ENCODE results near the gene CYTH1. TPM values are rescaled to one million over a fixed set of nuclear protein-coding genes. Genes with fewer than 3 reads are reported as not detected.

The CYTH1 gene
- total RNA-seq, 1 experiment from 2014 or later = 34.3 TPM

DNA sequence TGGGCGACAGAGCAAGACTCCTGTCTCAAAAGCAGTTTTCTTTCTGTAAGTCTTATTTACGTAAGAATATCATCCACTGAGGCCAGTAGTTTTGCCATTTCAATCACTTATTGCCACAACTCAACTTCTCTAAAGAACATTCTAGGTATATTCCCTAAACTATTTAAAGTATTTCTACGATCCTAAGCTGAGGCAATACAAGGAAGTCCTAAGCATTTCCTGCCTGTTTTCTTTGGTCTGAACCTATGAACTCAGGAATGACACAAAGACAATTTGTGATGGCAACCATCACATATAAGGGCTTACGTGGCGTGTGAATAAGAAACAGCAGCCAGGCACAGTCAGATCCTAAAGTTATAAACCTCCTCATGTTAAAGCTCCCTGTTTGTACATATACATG is 44.3 kb upstream of the CYTH1 start:
- no peaks in the 10 kb centered on the region for H3K4me1 ChIP-seq (ENCODE audit: control insufficient read depth in 1 of 2, insufficient read depth in 2 of 2, low read length in 2 of 2)
- no peaks in the 10 kb centered on the region for H3K9me2 ChIP-seq (ENCODE audit: insufficient read depth)
- H2AFZ ChIP-seq (ENCODE audit: low read depth, low read length, poor library complexity, severe bottlenecking) = no peak overlapping the region
- intact Hi-C loops (cut with micrococcal nuclease) = no loop called here
- H3K4me3 ChIP-seq (replicated peaks in 1 of 2; ENCODE audit: low read depth in 1 of 2, low read length in 2 of 2) = no peak overlapping the region
- no peak for DNase-seq (ENCODE audit: low read depth, low spot score)
- H3K27me3 ChIP-seq (ENCODE audit: insufficient read depth, low read length) = no peaks in the 10 kb centered on the region
- no peak overlapping the region for H3K4me2 ChIP-seq (ENCODE audit: low read length)
- TF ChIP-seq YY1 (IDR thresholded peaks at IDR 0.05; ENCODE audit: extremely low read depth, insufficient replicate concordance, low read depth, low read length) (no peak), SIN3A (IDR thresholded peaks at IDR 0.05; ENCODE audit: low read depth) (no peak), EZH2phosphoT487 (IDR thresholded peaks at IDR 0.05; ENCODE audit: borderline replicate concordance) (no peak)
- TF ChIP-seq, protein P1, sequence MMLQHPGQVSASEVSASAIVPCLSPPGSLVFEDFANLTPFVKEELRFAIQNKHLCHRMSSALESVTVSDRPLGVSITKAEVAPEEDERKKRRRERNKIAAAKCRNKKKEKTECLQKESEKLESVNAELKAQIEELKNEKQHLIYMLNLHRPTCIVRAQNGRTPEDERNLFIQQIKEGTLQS (IDR thresholded peaks at IDR 0.05) = no peak
- H3K79me2 ChIP-seq (ENCODE audit: insufficient read depth, low read length) = peaks cover 86% of the 10 kb centered on the region
- H3K36me3 ChIP-seq (ENCODE audit: control insufficient read depth in 1 of 2, insufficient read depth in 2 of 2, low read length in 2 of 2) = peaks cover 71 to 95% of the 10 kb centered on the region in 2 experiments
- no TSS peak for BruUV-seq (replicated peaks)
- H3K9me3 ChIP-seq (ENCODE audit: control insufficient read depth in 1 of 2, insufficient read depth in 1 of 2, low read depth in 1 of 2, low read length in 2 of 2) = no peaks in the 10 kb centered on the region
- ChIA-PET POLR2A (no interaction called here), CTCF (no interaction called here), RAD21 (ENCODE audit: low non-redundant PET in 1 of 2, low total read pairs in 2 of 2, uncharacterized antibody in 2 of 2, unreplicated experiment in 2 of 2) (no interaction called here)
- no peak overlapping the region for H3K27ac ChIP-seq (ENCODE audit: low read depth, low read length)
- H4K20me1 ChIP-seq (ENCODE audit: insufficient read depth) = peaks cover 20% of the 10 kb centered on the region; the same call in 1 of the 2 replicates
- no peak for ATAC-seq
- no peak overlapping the region for H3K9ac ChIP-seq (ENCODE audit: low read length)

DNA sequence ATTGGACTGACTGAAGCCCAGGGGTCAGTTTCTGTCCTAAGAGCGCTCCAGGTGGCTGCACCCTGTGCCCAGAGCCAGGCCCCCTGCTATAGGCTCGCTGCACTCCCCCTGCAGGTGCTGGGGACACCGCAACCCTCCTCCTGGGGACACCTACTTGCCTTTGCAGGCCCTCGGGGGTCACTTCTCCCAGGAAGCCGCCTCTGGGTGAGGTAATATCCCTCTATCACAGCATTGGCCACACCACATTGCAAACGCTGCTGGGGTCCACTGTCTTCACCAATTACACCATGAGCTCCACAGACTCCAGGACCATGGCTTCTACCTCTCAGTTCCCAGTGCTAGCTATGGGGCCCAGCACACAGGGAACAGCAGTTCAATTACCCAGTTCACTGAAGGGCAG is 43.6 kb upstream of the CYTH1 start:
- Histone ChIP-seq H3K9ac (ENCODE audit: low read length) (no peak overlapping the region), H3K9me2 (ENCODE audit: insufficient read depth) (no peaks in the 10 kb centered on the region), H3K27ac (ENCODE audit: low read depth, low read length) (no peak overlapping the region; the same call in 1 of the 2 replicates), H3K4me3 (replicated peaks in 1 of 2; ENCODE audit: low read depth in 1 of 2, low read length in 2 of 2) (no peak overlapping the region), H3K79me2 (ENCODE audit: insufficient read depth, low read length) (peaks cover 79% of the 10 kb centered on the region), H4K20me1 (ENCODE audit: insufficient read depth) (peaks cover 20% of the 10 kb centered on the region; the same call in 1 of the 2 replicates), H3K27me3 (ENCODE audit: insufficient read depth, low read length) (no peaks in the 10 kb centered on the region), H3K36me3 (ENCODE audit: control insufficient read depth in 1 of 2, insufficient read depth in 2 of 2, low read length in 2 of 2) (peaks cover 72 to 92% of the 10 kb centered on the region in 2 experiments), H2AFZ (ENCODE audit: low read depth, low read length, poor library complexity, severe bottlenecking) (no peak overlapping the region), H3K9me3 (ENCODE audit: control insufficient read depth in 1 of 2, insufficient read depth in 1 of 2, low read depth in 1 of 2, low read length in 2 of 2) (no peaks in the 10 kb centered on the region), H3K4me2 (ENCODE audit: low read length) (no peak overlapping the region), H3K4me1 (ENCODE audit: control insufficient read depth in 1 of 2, insufficient read depth in 2 of 2, low read length in 2 of 2) (no peaks in the 10 kb centered on the region)
- TF ChIP-seq EZH2phosphoT487 (IDR thresholded peaks at IDR 0.05; ENCODE audit: borderline replicate concordance) = no peak
- TF ChIP-seq FOSL1 (IDR thresholded peaks at IDR 0.05; ENCODE audit: low read depth) = no peak
- no peak for TF ChIP-seq EZH2 (IDR thresholded peaks at IDR 0.05)
- RAD21 ChIA-PET (ENCODE audit: low non-redundant PET in 1 of 2, low total read pairs in 2 of 2, uncharacterized antibody in 2 of 2, unreplicated experiment in 2 of 2) = no interaction called here
- intact Hi-C loops (cut with micrococcal nuclease) = no loop called here
- ATAC-seq (no peak), DNase-seq (ENCODE audit: low read depth, low spot score) (no peak)
- CTCF ChIA-PET = no interaction called here
- BruUV-seq (replicated peaks) = TSS peak; percentile 2
- POLR2A ChIA-PET = no interaction called here

Measured in HCT116 (cell line).